AG09309 (cell line): Measurements from ENCODE around the gene RANBP1.

Source experiments
- DNase-seq: peaks from one replicate; pipeline ENCODE4 v3.0.0-alpha.2; 2010; ENCODE audit warnings: low read depth
- H3K4me3 ChIP-seq: 2 replicates; pipeline ENCODE4 v1.5.1; 2011; ENCODE audit warnings: mild to moderate bottlenecking, low read depth, low read length, moderate library complexity; ENCODE audit not compliant: control insufficient read depth
- CTCF ChIP-seq: IDR thresholded peaks from 2 replicates; pipeline ENCODE4 v1.5.1; 2011; ENCODE audit warnings: mild to moderate bottlenecking, low read depth, low read length, inconsistent platforms; ENCODE audit not compliant: insufficient read depth, control insufficient read depth; ENCODE audit errors: missing control alignments

Gene RANBP1

GRCh38 chr22:20133930-20134549, 18.1 kb downstream of the RANBP1 start:
- no peak for DNase-seq
- no peak overlapping the region for H3K4me3 ChIP-seq
- no peak for TF ChIP-seq CTCF

GRCh38 chr22:20135265-20135664, 19.4 kb downstream of the RANBP1 start:
- DNase-seq: no peak
- TF ChIP-seq CTCF: no peak

GRCh38 chr22:20135806-20136602, 20.1 kb downstream of the RANBP1 start:
- no peak for TF ChIP-seq CTCF
- DNase-seq: no peak
- no peak overlapping the region for H3K4me3 ChIP-seq

More at GRCh38 chr22:20135265-20135664, 19.4 kb downstream of the RANBP1 start:
- H3K4me3 ChIP-seq: no peak overlapping the region

GRCh38 chr22:20136603-20136873, 20.6 kb downstream of the RANBP1 start:
- no peak for DNase-seq
- TF ChIP-seq CTCF: no peak
- no peak overlapping the region for H3K4me3 ChIP-seq

- no peak overlapping the region for H3K4me3 ChIP-seq
- no peak for TF ChIP-seq CTCF
- DNase-seq: no peak
Observed at GRCh38 chr22:20137113-20137512, 21.2 kb downstream of the RANBP1 start.

- no peak overlapping the region for H3K4me3 ChIP-seq
- TF ChIP-seq CTCF: no peak
- DNase-seq: no peak
Observed at GRCh38 chr22:20137671-20138416, 21.9 kb downstream of the RANBP1 start.
